GM19324 (cell line): ENCODE measurements around the gene SLC39A10.
A peak's percentile ranks its signal among the peaks of the same experiment; 100 is the strongest.
"Not testable (repeated sequence)": the region's sequence is repeated elsewhere in the genome, so short reads cannot be mapped to it uniquely, and the experiment has no call there.

ENCODE experiments used
- ATAC-seq: cut with Tn5 transposase; IDR thresholded peaks from one replicate; pipeline ENCODE4 v1.9.1; 2021; ENCODE audit warnings: mild to moderate bottlenecking, moderate library complexity; ENCODE audit not compliant: unreplicated experiment, low FRiP score

SLC39A10 gene

DNA sequence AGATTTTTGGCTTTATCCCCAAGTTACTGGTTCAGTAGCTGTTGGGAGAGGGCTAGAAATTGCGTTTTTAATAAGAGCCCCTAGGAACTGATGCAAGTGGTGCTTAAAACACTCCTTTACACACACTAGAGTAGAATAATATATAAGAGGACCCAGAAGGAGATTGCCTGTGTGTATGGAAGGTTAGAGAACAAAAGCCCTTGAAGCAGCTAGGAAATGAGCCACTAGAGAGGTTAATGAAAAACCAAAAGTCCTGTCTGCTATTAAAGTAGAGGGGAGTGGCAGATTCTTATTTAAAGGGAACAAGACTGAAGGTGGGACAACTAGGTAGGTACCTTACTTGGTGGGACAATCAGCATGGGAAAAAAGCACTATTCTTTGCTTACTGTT is 14.4 kb upstream of the SLC39A10 start:
- no peak for ATAC-seq

DNA sequence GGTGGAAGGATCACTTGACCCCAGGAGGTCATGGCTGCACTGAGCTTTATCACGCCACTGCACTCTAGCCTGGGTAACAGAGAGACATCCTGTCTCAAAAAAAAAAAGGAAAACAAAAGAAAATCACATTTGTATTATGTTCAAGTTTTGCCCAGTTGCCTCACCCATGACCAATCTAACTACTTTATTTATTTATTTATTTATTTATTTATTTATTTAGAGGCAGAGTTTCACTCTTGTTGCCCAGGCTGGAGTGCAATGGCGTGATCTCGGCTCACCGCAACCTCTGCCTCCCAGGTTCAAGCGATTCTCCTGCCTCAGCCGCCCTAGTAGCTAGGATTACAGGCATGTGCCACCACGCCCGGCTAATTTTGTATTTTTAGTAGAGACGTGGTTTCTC is 12.3 kb upstream of the SLC39A10 start:
- not testable (repeated sequence) for ATAC-seq

DNA sequence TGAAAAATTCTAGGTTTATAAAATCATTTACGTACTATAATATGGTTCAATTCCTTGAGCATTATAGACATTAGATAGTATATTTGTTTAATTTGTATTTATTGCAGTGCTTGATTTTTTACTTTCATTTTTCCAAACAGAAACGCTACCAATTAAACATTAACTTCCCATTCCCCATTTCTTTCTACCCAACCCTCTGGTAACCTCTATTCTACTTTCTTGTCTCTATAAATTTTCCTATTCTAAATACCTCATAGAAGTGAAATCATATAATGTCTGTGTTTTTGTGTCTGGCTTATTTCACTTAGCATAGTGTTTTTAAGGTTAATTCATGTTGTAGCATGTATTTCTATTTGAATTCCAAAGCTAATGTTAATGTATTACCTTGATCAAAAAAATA is 11.6 kb upstream of the SLC39A10 start:
- no peak for ATAC-seq

GRCh38 chr2:195646424-195646823 is 10.6 kb upstream of the SLC39A10 start:
- no peak for ATAC-seq

- ATAC-seq, result no peak
Observed at GRCh38 chr2:195647302-195647701, 9.7 kb upstream of the SLC39A10 start.

DNA sequence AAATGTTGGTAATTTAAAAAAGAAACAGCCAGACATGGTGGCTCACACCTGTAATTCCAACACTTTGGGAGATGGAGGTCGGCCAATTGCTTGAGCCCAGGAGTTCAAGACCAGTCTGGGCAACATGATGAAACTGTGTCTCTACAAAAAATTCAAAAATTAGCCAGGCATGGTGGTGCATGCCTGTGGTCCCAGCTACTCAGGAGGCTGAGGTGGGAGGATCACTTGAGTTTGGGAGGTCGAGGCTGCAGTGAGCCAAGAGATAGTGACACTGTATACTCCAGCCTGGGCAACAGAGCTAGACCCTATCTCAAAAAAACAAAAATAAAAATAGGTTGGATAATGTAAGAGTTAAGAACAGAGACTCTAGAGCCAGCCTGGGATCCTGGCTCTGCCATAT is 8.7 kb upstream of the SLC39A10 start:
- ATAC-seq, result not testable (repeated sequence)

- no peak for ATAC-seq
Observed at GRCh38 chr2:195648787-195649186, 8.2 kb upstream of the SLC39A10 start.

DNA sequence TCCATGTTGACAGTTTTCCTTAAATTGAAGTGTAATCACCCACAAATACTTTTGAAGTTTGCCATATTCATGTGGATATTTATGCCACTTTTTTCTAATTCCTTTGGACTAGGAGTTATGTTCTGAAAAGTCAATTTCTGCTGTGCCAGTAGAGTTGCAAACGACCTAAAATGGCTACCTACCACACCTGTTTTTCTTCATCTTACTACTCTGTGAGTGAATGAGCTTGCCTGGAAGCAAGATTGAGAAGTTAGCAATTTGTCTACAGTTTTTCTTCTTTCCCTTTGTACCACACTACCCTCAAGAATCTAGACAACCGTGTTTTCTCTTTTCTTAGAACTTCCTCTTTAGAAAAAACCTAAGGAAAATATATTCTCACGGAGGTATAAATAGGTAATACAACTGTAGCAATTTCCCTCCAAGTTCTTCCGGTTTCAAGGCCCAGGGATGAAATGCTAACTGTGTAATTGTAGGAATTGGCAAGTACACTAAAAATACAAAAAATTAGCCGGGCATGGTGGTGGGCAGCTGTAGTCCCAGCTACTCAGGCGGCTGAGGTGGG is 7.3 kb upstream of the SLC39A10 start:
- ATAC-seq, result peak; percentile 31

DNA sequence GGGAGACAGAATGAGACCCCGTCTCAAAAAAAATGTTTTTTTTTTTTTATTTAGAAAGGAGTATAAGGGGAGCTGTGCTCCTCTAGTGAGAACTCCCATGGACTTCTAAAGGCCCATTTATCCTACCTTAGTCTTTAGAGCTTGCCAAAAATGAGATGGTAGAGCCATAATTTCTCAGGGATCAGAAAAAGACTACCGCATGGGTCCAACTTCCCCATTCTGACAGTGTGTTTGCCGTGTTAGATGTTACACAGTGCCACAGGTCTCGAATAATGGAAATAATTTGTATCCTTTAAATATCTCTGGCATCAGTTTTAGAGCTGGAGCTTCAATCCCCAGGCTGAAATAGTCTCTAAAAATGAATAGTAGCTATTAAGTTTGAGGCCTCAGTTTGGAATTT is 6.0 kb upstream of the SLC39A10 start:
- ATAC-seq, result no peak

DNA sequence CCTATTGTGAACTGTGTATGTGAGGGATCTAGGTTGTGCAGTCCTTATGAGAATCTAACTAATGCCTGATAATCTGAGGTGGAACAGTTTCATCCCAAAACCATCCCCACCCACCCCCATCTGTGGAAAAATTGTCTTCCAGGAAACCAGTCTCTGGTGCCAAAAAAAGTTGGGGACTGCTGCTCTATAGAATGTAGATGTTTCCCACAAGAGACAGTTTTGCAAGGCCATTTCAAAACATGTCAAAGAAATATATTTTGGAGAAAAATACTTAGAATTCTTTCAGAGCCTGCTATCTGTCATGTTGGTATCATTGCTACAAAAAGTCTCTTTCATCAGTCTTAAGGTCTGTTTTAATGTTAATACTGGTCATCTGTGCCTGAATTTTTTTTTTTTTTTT is 4.1 kb upstream of the SLC39A10 start:
- no peak for ATAC-seq

GRCh38 chr2:195656161-195656858 is 716 bp upstream of the SLC39A10 start:
- no peak for ATAC-seq

DNA sequence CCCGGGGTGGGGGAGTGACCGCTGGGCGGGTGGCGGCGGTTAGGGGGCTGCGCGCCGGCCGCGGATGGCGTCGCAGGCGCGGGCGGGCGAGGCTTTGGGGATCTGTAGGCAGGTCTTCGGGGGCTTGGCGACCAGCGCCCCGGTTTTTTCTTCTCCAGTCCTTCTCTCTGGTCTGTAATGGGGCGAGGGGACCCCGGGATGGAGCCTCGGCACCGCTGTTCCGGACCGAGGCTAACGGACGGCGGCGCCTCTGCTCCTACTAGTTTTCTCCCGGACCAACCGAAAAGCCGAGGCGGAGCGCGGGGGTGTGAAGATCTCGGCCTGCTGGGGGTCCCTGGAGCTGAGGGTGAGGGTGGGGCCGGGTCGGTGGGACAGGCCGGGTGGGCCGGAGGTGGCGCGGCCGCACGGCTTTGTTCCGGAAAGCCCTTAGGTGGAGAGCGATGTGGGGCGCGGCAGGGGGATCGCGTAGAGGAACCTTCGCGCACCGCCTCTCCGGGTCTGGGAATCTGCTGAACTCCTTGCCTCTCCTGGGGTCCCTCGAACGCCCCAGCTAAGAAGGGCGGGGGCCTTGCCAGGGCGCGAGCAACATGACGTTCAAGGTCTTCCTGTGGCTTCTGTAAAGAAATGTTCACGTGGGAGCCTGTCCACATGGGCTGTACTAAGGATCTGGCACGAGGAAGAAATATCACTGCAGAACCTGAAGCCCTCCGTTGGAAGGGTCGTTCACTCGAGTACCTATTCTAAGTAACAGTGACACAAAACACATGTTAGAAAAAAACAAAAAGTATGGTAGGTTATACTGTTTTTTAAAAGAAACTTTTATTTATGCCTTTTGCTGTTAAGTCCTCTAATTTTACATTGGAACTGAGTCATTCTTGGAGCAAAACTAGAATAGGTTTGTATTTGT is 861 bp downstream of the SLC39A10 start:
- ATAC-seq, result peak; percentile 32

GRCh38 chr2:195658541-195658890 is 1.5 kb downstream of the SLC39A10 start:
- no peak for ATAC-seq

- ATAC-seq, result no peak
Observed at GRCh38 chr2:195659114-195659513, 2.1 kb downstream of the SLC39A10 start.

GRCh38 chr2:195659982-195660890 is 3.2 kb downstream of the SLC39A10 start:
- ATAC-seq, result no peak

- ATAC-seq, result no peak
Observed at GRCh38 chr2:195662138-195662537, 5.1 kb downstream of the SLC39A10 start.

- ATAC-seq, result no peak
Observed at GRCh38 chr2:195663007-195663406, 6.0 kb downstream of the SLC39A10 start.

GRCh38 chr2:195664528-195664927 is 7.5 kb downstream of the SLC39A10 start:
- ATAC-seq, result no peak

DNA sequence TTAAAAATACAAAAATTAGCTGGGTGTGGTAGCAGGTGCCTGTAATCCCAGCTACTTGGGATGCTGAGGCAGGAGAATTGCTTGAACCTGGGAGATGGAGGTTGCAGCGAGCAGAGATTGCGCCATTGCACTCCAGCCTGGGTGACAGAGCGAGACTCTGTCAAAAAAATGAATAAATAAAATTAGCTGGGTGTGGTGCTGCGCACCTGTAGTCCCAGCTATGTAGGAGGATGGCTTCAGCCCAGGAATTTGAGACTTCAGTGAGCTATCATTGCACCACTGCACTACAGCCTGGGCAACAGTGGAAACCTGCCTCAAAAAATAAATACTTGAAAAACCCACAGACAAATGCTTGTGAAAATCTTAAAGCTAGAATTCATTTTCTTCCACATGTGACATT is 8.1 kb downstream of the SLC39A10 start:
- not testable (repeated sequence) for ATAC-seq

DNA sequence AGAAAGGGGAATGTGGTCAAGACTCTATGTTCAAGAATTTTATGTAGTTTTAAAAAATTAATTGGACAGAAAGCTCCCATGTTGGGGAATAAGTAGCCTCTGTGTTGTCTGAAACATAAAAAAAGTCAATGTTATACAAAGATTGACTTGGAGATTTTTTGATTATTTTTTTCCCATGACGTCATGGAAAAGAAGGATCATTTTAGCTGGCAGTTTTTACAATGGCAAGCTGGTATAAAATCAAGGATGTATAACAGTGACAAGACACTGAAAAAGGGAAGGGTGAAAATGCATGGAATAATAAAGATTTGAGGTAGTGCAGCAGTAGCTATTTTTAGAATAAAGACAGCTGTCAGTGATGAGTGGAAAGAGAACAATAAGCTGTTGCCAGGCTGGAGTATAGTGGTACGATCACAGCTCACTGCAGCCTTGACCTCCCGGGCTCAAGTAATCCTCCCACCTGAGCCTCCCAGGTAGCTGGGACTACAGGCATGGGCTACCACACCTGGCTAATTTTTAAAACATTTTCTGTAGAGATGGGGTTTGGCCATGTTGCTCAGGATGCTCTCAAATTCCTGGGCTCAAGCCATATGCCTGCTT is 9.2 kb downstream of the SLC39A10 start:
- ATAC-seq, result no peak
